Liver (tissue), 9 donors: ENCODE data around the gene VWCE. TPM values are rescaled to one million over a fixed set of nuclear protein-coding genes. Genes with fewer than 3 reads are reported as not detected.

Experiments
- DNase-seq: peaks from one replicate; pipeline ENCODE4 v3.0.0-alpha.2; 2017; ENCODE audit warnings: low spot score
- H3K27ac ChIP-seq, 2 donors: one replicate each; pipeline ENCODE4 v1.7.0; 2013; ENCODE audit warnings: inconsistent platforms in 2 of 2, low read length in 2 of 2, control low read depth in 1 of 2, low read depth in 1 of 2, mild to moderate bottlenecking in 1 of 2
- H3K27me3 ChIP-seq, 4 donors: one replicate each; pipeline versions ENCODE4 v1.6.1 to v1.7.0; 2013; ENCODE audit warnings: low read length in 3 of 4, inconsistent platforms in 1 of 4, mild to moderate bottlenecking in 1 of 4, moderate library complexity in 1 of 4; ENCODE audit not compliant: control insufficient read depth in 4 of 4, insufficient read depth in 4 of 4
- H3K36me3 ChIP-seq, 4 donors: one replicate each; pipeline versions ENCODE4 v1.6.1 to v1.7.0; 2013; ENCODE audit warnings: low read length in 3 of 4, mild to moderate bottlenecking in 3 of 4, low read depth in 1 of 4, moderate library complexity in 1 of 4; ENCODE audit not compliant: control insufficient read depth in 4 of 4, insufficient read depth in 3 of 4
- H3K4me1 ChIP-seq, 4 donors: one replicate each; pipeline versions ENCODE4 v1.6.1 to v1.7.0; 2013; ENCODE audit warnings: low read length in 3 of 4, mild to moderate bottlenecking in 3 of 4, moderate library complexity in 1 of 4; ENCODE audit not compliant: control insufficient read depth in 4 of 4, insufficient read depth in 4 of 4
- H3K4me3 ChIP-seq, 3 donors: one replicate each; pipeline versions ENCODE4 v1.6.1 to v1.7.0; 2013; ENCODE audit warnings: low read length in 3 of 3, control low read depth in 1 of 3, low read depth in 1 of 3, mild to moderate bottlenecking in 1 of 3
- H3K9ac ChIP-seq, 2 donors: one replicate each; pipeline ENCODE4 v1.7.0; 2013; ENCODE audit warnings: low read length in 2 of 2, mild to moderate bottlenecking in 2 of 2, moderate library complexity in 2 of 2, control low read depth in 1 of 2, low read depth in 1 of 2
- H3K9me3 ChIP-seq, 4 donors: one replicate each; pipeline versions ENCODE4 v1.6.1 to v1.7.0; 2013; ENCODE audit warnings: low read length in 3 of 4; ENCODE audit not compliant: control insufficient read depth in 4 of 4
- ATF3 ChIP-seq: IDR thresholded peaks from 2 replicates; pipeline ENCODE4 v1.6.1; 2016; ENCODE audit warnings: antibody characterized with exemption
- CTCF ChIP-seq: fragments of 150-350 bp; IDR thresholded peaks from 2 replicates; pipeline ENCODE4 v1.5.1; 2017; ENCODE audit warnings: improper control_type of control experiment, low read depth, low read length; ENCODE audit not compliant: missing input control
- EGR1 ChIP-seq, 2 donors: IDR thresholded peaks; 2 replicates each; pipeline ENCODE4 v1.6.1; 2016 to 2018; ENCODE audit warnings: antibody characterized with exemption in 2 of 2, low read depth in 2 of 2
- FOXA1 ChIP-seq: IDR thresholded peaks from 2 replicates; pipeline ENCODE4 v1.6.1; 2016; ENCODE audit warnings: antibody characterized with exemption
- FOXA2 ChIP-seq: IDR thresholded peaks from 2 replicates; pipeline ENCODE4 v1.6.1; 2016; ENCODE audit warnings: antibody characterized with exemption
- GABPA ChIP-seq, 2 donors: IDR thresholded peaks in 1 of 2; conservative IDR thresholded peaks in 1 of 2; 2 replicates each; pipeline ENCODE4 v1.6.1; 2016; ENCODE audit warnings: antibody characterized with exemption in 2 of 2, mild to moderate bottlenecking in 1 of 2, moderate library complexity in 1 of 2
- HNF4A ChIP-seq, 2 donors: conservative IDR thresholded peaks; 2 replicates each; pipeline ENCODE4 v1.6.1; 2016; ENCODE audit warnings: antibody characterized with exemption in 2 of 2, mild to moderate bottlenecking in 2 of 2
- HNF4G ChIP-seq: IDR thresholded peaks from 2 replicates; pipeline ENCODE4 v1.6.1; 2016; ENCODE audit warnings: antibody characterized with exemption
- JUND ChIP-seq, 2 donors: IDR thresholded peaks; 2 replicates each; pipeline ENCODE4 v1.6.1; 2016; ENCODE audit warnings: antibody characterized with exemption in 2 of 2
- MAX ChIP-seq: IDR thresholded peaks from 2 replicates; pipeline ENCODE4 v1.6.1; 2016; ENCODE audit warnings: antibody characterized with exemption
- NR2F2 ChIP-seq: IDR thresholded peaks from 2 replicates; pipeline ENCODE4 v1.6.1; 2016; ENCODE audit warnings: antibody characterized with exemption
- RAD21 ChIP-seq, 2 donors: IDR thresholded peaks; 2 replicates each; pipeline ENCODE4 v1.6.1; 2016; ENCODE audit warnings: antibody characterized with exemption in 2 of 2, mild to moderate bottlenecking in 2 of 2
- REST ChIP-seq: IDR thresholded peaks from 2 replicates; pipeline ENCODE4 v1.6.1; 2016; ENCODE audit warnings: antibody characterized with exemption, mild to moderate bottlenecking
- RXRA ChIP-seq, 2 donors: IDR thresholded peaks; 2 replicates each; pipeline ENCODE4 v1.6.1; 2017 to 2018; ENCODE audit warnings: antibody characterized with exemption in 2 of 2, mild to moderate bottlenecking in 1 of 2
- SP1 ChIP-seq: IDR thresholded peaks from 2 replicates; pipeline ENCODE4 v1.6.1; 2018; ENCODE audit warnings: antibody characterized with exemption, mild to moderate bottlenecking
- TAF1 ChIP-seq: conservative IDR thresholded peaks from 2 replicates; pipeline ENCODE4 v1.6.1; 2016; ENCODE audit warnings: antibody characterized with exemption, mild to moderate bottlenecking
- ZBTB33 ChIP-seq: IDR thresholded peaks from 2 replicates; pipeline ENCODE4 v1.6.1; 2016; ENCODE audit warnings: antibody characterized with exemption
- WGBS: extraction: QIAGEN DNeasy Blood & Tissue Kit; methylation state at CpG from one replicate; pipeline ENCODE4 v1.1.7; 2013; 5-methylcytosine and 5-hydroxymethylcytosine counted together
- polyA plus RNA-seq, 2 donors: library from polyadenylated mRNA; stranded (reverse) in 1 of 2; unstranded in 1 of 2; fragments of 200-250 nt in 1 of 2; fragments of >200 nt in 1 of 2; fragmentation: Nextera tagmentation in 1 of 2; extraction: Ambion mirVana in 1 of 2; gene quantifications; one replicate each; pipeline versions ENCODE4 v1.2.1 to v1.2.3, GENCODE V29; 2013 to 2015
- total RNA-seq, 2 donors: library from RNA; depleted of rRNA; stranded (reverse); fragments of >200 nt; gene quantifications; one replicate each; pipeline ENCODE4 v1.2.3, GENCODE V29; 2014
- donor health status: healthy.
- donor health status: healthy.
- donor health status: healthy.
- donor health status: healthy.
- donor health status: healthy.

The VWCE gene
- total and polyA plus RNA-seq, 4 donors, result 1.9 to 6.0 (median 2.7) TPM

GRCh38 chr11:61309141-61309540 is 14.0 kb upstream of the VWCE start:
- H3K9ac ChIP-seq, result no peak overlapping the region
- H3K4me1 ChIP-seq, result no peaks in the 10 kb centered on the region
- no peaks in the 10 kb centered on the region for H3K27me3 ChIP-seq
- H3K9me3 ChIP-seq, result no peaks in the 10 kb centered on the region
- no peak overlapping the region for H3K4me3 ChIP-seq
- 97% methylated on average over 4 of the region's 4 CpGs for WGBS
- no peak for DNase-seq
- TF ChIP-seq RAD21 (IDR thresholded peaks at IDR 0.05), result no peak
- TF ChIP-seq RXRA (IDR thresholded peaks at IDR 0.05), result no peak
- no peak for TF ChIP-seq ATF3
- no peak for TF ChIP-seq NR2F2
- no peak for TF ChIP-seq ZBTB33
- TF ChIP-seq CTCF, result no peak
- no peak for TF ChIP-seq GABPA (IDR thresholded peaks at IDR 0.05 in 1 of 2, conservative IDR thresholded peaks at IDR 0.05 in 1 of 2)
- no peak for TF ChIP-seq MAX
- TF ChIP-seq FOXA1, result no peak
- no peak for TF ChIP-seq SP1
- TF ChIP-seq REST, result no peak
- no peak for TF ChIP-seq JUND (IDR thresholded peaks at IDR 0.05)
- TF ChIP-seq EGR1 (IDR thresholded peaks at IDR 0.05; ENCODE audit: low read depth in 2 of 2), result no peak
- TF ChIP-seq HNF4A (conservative IDR thresholded peaks at IDR 0.05), result no peak
- no peak for TF ChIP-seq TAF1
- TF ChIP-seq HNF4G, result no peak
- no peak overlapping the region for H3K27ac ChIP-seq
- peaks cover 26 to 92% (median 81%) of the 10 kb centered on the region in 4 donors for H3K36me3 ChIP-seq

GRCh38 chr11:61307354-61307753 is 12.2 kb upstream of the VWCE start:
- DNase-seq, result no peak
- H3K27ac ChIP-seq, result no peak overlapping the region

More at GRCh38 chr11:61307354-61307753, 12.2 kb upstream of the VWCE start:
- Histone ChIP-seq H3K27me3 (no peaks in the 10 kb centered on the region), H3K36me3 (peaks cover 36 to 95% (median 81%) of the 10 kb centered on the region in 4 donors), H3K9ac (no peak overlapping the region), H3K4me3 (no peak overlapping the region), H3K4me1 (no peaks in the 10 kb centered on the region), H3K9me3 (no peaks in the 10 kb centered on the region)
- no peak for TF ChIP-seq CTCF
- no peak for TF ChIP-seq HNF4G
- no peak for TF ChIP-seq FOXA2
- TF ChIP-seq REST, result peak; percentile 35
- 90% methylated on average over 1 of the region's 1 CpG for WGBS
